Superior temporal gyrus (tissue), 1 donor: ENCODE data around the gene P3H1.
"Not testable (repeated sequence)": the region's sequence is repeated elsewhere in the genome, so short reads cannot be mapped to it uniquely, and the experiment has no call there.

Experiments
- DNase-seq: peaks from one replicate; pipeline ENCODE4 v3.0.0-alpha.2; 2016; ENCODE audit errors: extremely low spot score

The P3H1 gene

GRCh38 chr1:42730988-42731387 is 35.8 kb downstream of the P3H1 start:
- no peak for DNase-seq

DNA sequence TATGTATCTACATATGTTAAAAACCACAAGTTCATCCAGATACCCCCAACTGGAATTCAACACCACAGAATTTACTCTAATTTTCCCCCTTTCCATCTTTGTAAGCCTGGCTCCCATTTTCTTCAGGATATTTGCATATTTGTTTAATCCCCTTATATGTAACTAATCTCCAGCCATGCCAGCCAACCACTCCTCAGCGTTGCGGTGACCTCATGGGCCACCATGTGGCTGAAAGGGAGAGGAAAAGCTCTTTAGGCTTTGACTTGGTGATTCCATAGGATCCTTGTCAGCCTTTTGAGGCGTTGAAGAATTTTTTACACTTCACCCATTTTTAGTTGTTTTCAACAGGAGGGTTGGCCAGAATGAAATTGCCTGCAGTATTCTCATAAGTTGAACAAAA is 36.8 kb downstream of the P3H1 start:
- DNase-seq = no peak

DNA sequence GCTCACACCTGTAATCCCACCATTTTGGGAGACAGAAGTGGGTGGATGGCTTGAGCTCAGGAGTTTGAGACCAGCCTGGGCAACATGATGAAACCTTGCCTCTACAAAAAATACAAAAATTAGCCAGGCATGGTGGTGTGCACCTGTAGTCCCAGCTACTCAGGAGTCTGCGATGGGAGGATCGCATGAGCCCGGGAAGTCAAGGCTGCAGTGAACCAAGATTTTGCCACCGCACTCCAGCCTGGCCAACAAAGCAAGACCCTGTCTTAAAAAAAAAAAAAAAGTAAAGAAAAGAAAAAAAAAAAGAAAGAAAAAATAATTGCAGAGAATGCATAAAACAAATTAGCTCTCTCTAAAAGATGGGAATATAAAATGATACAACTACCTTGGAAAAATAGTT is 41.0 kb downstream of the P3H1 start:
- not testable (repeated sequence) for DNase-seq

DNA sequence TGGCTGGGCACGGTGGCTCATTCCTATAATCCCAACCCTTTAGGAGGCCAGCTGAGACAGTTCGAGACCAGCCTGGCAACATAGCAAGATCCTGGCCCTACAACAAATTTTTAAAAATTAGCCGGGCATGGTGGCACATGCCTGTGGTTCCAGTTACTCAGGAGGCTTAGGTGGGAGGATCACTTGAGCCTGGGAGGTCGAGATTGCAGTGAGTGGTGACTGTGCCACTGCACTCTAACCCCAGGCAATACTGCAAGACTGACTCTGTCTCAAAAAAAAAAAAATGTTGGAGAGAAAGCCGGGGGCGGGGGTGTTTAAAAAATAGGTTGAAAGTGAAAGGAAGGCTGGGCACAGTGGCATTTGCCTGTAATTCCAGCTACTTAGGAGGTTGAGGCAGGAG is 43.3 kb downstream of the P3H1 start:
- no peak for DNase-seq

GRCh38 chr1:42722403-42722802 is 44.4 kb downstream of the P3H1 start:
- not testable (repeated sequence) for DNase-seq

GRCh38 chr1:42721926-42722325 is 44.9 kb downstream of the P3H1 start:
- DNase-seq = no peak

GRCh38 chr1:42720868-42721267 is 46.0 kb downstream of the P3H1 start:
- no peak for DNase-seq

GRCh38 chr1:42714441-42714840 is 52.4 kb downstream of the P3H1 start:
- not testable (repeated sequence) for DNase-seq

GRCh38 chr1:42713293-42713692 is 53.5 kb downstream of the P3H1 start:
- no peak for DNase-seq

- not testable (repeated sequence) for DNase-seq
Observed at GRCh38 chr1:42712808-42713207, 54.0 kb downstream of the P3H1 start.

- DNase-seq = no peak
Observed at GRCh38 chr1:42703888-42704464, 62.9 kb downstream of the P3H1 start.

GRCh38 chr1:42700006-42700405 is 66.8 kb downstream of the P3H1 start:
- no peak for DNase-seq

- DNase-seq = no peak
Observed at GRCh38 chr1:42698081-42698813, 68.6 kb downstream of the P3H1 start.
